Activated CD4-positive, alpha-beta memory T cell treated with anti-CD3 and anti-CD28 coated beads, Interleukin-2, amount 10 ng/mL, durations not matched to agents 7 days and 5 days (primary cell): ENCODE measurements around the gene SV2C. TPM values are rescaled to one million over a fixed set of nuclear protein-coding genes. Genes with fewer than 3 reads are reported as not detected.
A peak's percentile ranks its signal among the peaks of the same experiment; 100 is the strongest.
"Not testable (repeated sequence)": the region's sequence is repeated elsewhere in the genome, so short reads cannot be mapped to it uniquely, and the experiment has no call there.

ENCODE experiments used
- CTCF ChIA-PET: fragments of 350-600 bp; sonication (Branson Sonifier 250); formaldehyde crosslinking; loops from one replicate; lab custom pipeline; 2021; ENCODE audit warnings: antibody characterized with exemption, inconsistent platforms; lab: Charles Lee
- POLR2A ChIA-PET: fragments of 350-600 bp; sonication (Branson Sonifier 250); formaldehyde crosslinking; loops from one replicate; lab custom pipeline; 2021; ENCODE audit warnings: antibody characterized with exemption; lab: Charles Lee
- DNase-seq: peaks from one replicate; pipeline ENCODE4 v3.0.0-alpha.2; 2020
- H3K27ac Mint-ChIP-seq: one replicate; pipeline ENCODE4 v1.8.0; 2021; ENCODE audit warnings: mild to moderate bottlenecking, mixed read lengths
- H3K27me3 Mint-ChIP-seq: one replicate; pipeline ENCODE4 v1.8.0; 2021; ENCODE audit warnings: mixed read lengths
- H3K36me3 Mint-ChIP-seq: one replicate; pipeline ENCODE4 v1.8.0; 2021; ENCODE audit warnings: low read depth, mixed read lengths
- H3K4me1 Mint-ChIP-seq: one replicate; pipeline ENCODE4 v1.8.0; 2021; ENCODE audit warnings: mixed read lengths
- H3K4me3 Mint-ChIP-seq: one replicate; pipeline ENCODE4 v1.8.0; 2021; ENCODE audit warnings: mild to moderate bottlenecking, mixed read lengths
- H3K9me3 Mint-ChIP-seq: one replicate; pipeline ENCODE4 v1.8.0; 2021; ENCODE audit warnings: mixed read lengths
- total RNA-seq, 2 experiments: library from RNA; stranded (reverse); gene quantifications; one replicate each; pipeline ENCODE4 v1.2.3, GENCODE V29; 2021

SV2C gene
- total RNA-seq, 2 experiments from 2014 or later = 0.28 to 0.33 TPM

GRCh38 chr5:76332102-76332501 is 248.9 kb downstream of the SV2C start:
- peaks cover 3% of the 10 kb centered on the region for H3K9me3 Mint-ChIP-seq
- peak overlapping the region; percentile 95 for H3K27ac Mint-ChIP-seq
- CTCF ChIA-PET = interaction anchor here (0.7 to 3.1 kb wide), 9 partner anchors 10 to 407 kb away, joined by 3 to 26 read pairs (median 7); partner anchors contain the start of gene IQGAP2
- no peak overlapping the region for H3K4me3 Mint-ChIP-seq
- peaks cover 68% of the 10 kb centered on the region for H3K4me1 Mint-ChIP-seq
- H3K27me3 Mint-ChIP-seq = no peaks in the 10 kb centered on the region
- H3K36me3 Mint-ChIP-seq = peaks cover 6% of the 10 kb centered on the region
- DNase-seq = no peak
- POLR2A ChIA-PET = interaction anchor here (1.0 to 9.5 kb wide), 9 partner anchors 10 to 216 kb away, joined by 3 to 209 read pairs (median 6); partner anchors contain the start of gene IQGAP2

GRCh38 chr5:76332611-76333205 is 249.5 kb downstream of the SV2C start:
- peaks cover 68% of the 10 kb centered on the region for H3K4me1 Mint-ChIP-seq
- no peak overlapping the region for H3K4me3 Mint-ChIP-seq
- ChIA-PET CTCF (interaction anchor here (0.7 to 3.1 kb wide), 7 partner anchors 11 to 406 kb away, joined by 3 to 26 read pairs (median 9); partner anchors contain the start of gene IQGAP2), POLR2A (interaction anchor here (1.9 to 9.5 kb wide), 5 partner anchors 12 to 215 kb away, joined by 6 to 209 read pairs (median 17); partner anchors contain the start of gene IQGAP2)
- H3K27me3 Mint-ChIP-seq = no peaks in the 10 kb centered on the region
- peaks cover 3% of the 10 kb centered on the region for H3K9me3 Mint-ChIP-seq
- peaks cover 9% of the 10 kb centered on the region for H3K36me3 Mint-ChIP-seq
- DNase-seq = no peak
- peak overlapping the region; percentile 62 for H3K27ac Mint-ChIP-seq

- POLR2A ChIA-PET = interaction anchor here (2.0 kb wide), 1 partner anchor 8 kb away, joined by 8 read pairs; no protein-coding TSS in a partner anchor
- peaks cover 67% of the 10 kb centered on the region for H3K4me1 Mint-ChIP-seq
- H3K27ac Mint-ChIP-seq = no peak overlapping the region
Observed at GRCh38 chr5:76333571-76333970, 250.4 kb downstream of the SV2C start.

GRCh38 chr5:76334574-76334973 is 251.4 kb downstream of the SV2C start:
- Mint-ChIP-seq H3K9me3 (peaks cover 3% of the 10 kb centered on the region), H3K27me3 (no peaks in the 10 kb centered on the region), H3K4me3 (no peak overlapping the region), H3K27ac (no peak overlapping the region), H3K36me3 (peaks cover 9% of the 10 kb centered on the region), H3K4me1 (peaks cover 58% of the 10 kb centered on the region)
- POLR2A ChIA-PET = interaction anchor here (2.0 kb wide), 1 partner anchor 9 kb away, joined by 8 read pairs; no protein-coding TSS in a partner anchor
- CTCF ChIA-PET = interaction anchor here (1.0 to 1.3 kb wide), 2 partner anchors 25 to 209 kb away, joined by 3 read pairs; no protein-coding TSS in a partner anchor
- no peak for DNase-seq

More at GRCh38 chr5:76333571-76333970, 250.4 kb downstream of the SV2C start:
- no peaks in the 10 kb centered on the region for H3K27me3 Mint-ChIP-seq
- CTCF ChIA-PET = no interaction called here
- H3K9me3 Mint-ChIP-seq = peaks cover 3% of the 10 kb centered on the region
- DNase-seq = no peak
- no peak overlapping the region for H3K4me3 Mint-ChIP-seq
- peaks cover 9% of the 10 kb centered on the region for H3K36me3 Mint-ChIP-seq

GRCh38 chr5:76335451-76335850 is 252.3 kb downstream of the SV2C start:
- H3K27ac Mint-ChIP-seq, H3K27me3 Mint-ChIP-seq, H3K9me3 Mint-ChIP-seq, H3K4me3 Mint-ChIP-seq, DNase-seq, H3K36me3 Mint-ChIP-seq: not testable (repeated sequence)
- POLR2A ChIA-PET = interaction anchor here (2.0 kb wide), 1 partner anchor 10 kb away, joined by 8 read pairs; no protein-coding TSS in a partner anchor
- CTCF ChIA-PET = interaction anchor here (1.0 to 1.3 kb wide), 2 partner anchors 26 to 208 kb away, joined by 3 read pairs; no protein-coding TSS in a partner anchor
- peaks cover 52% of the 10 kb centered on the region for H3K4me1 Mint-ChIP-seq

GRCh38 chr5:76336253-76336809 is 253.1 kb downstream of the SV2C start:
- H3K27me3 Mint-ChIP-seq, CTCF ChIA-PET, POLR2A ChIA-PET, H3K4me3 Mint-ChIP-seq, H3K27ac Mint-ChIP-seq, DNase-seq, H3K9me3 Mint-ChIP-seq, H3K36me3 Mint-ChIP-seq: not testable (repeated sequence)
- H3K4me1 Mint-ChIP-seq = peaks cover 45% of the 10 kb centered on the region

- CTCF ChIA-PET = interaction anchor here (0.8 to 1.2 kb wide), 2 partner anchors 66 to 244 kb away, joined by 3 to 8 read pairs; no protein-coding TSS in a partner anchor
- Mint-ChIP-seq H3K4me3 (no peak overlapping the region), H3K27me3 (no peaks in the 10 kb centered on the region), H3K4me1 (peaks cover 43% of the 10 kb centered on the region), H3K36me3 (peaks cover 12% of the 10 kb centered on the region), H3K9me3 (peaks cover 3% of the 10 kb centered on the region), H3K27ac (no peak overlapping the region)
- DNase-seq = peak; percentile 51
- POLR2A ChIA-PET = interaction anchor here (0.7 to 1.0 kb wide), 2 partner anchors 64 to 66 kb away, joined by 3 read pairs; partner anchors contain the start of gene IQGAP2
Observed at GRCh38 chr5:76337953-76338451, 254.8 kb downstream of the SV2C start.

GRCh38 chr5:76339919-76340318 is 256.7 kb downstream of the SV2C start:
- Mint-ChIP-seq H3K27ac (no peak overlapping the region), H3K27me3 (no peaks in the 10 kb centered on the region), H3K36me3 (peaks cover 11% of the 10 kb centered on the region), H3K4me1 (peaks cover 34% of the 10 kb centered on the region), H3K9me3 (peaks cover 3% of the 10 kb centered on the region), H3K4me3 (no peak overlapping the region)
- ChIA-PET CTCF (interaction anchor here (1.6 kb wide), 1 partner anchor 9 kb away, joined by 6 read pairs; no protein-coding TSS in a partner anchor), POLR2A (no interaction called here)
- no peak for DNase-seq

- no peak overlapping the region for H3K4me3 Mint-ChIP-seq
- peaks cover 6% of the 10 kb centered on the region for H3K36me3 Mint-ChIP-seq
- POLR2A ChIA-PET = interaction anchor here (0.9 to 1.0 kb wide), 3 partner anchors 15 to 63 kb away, joined by 3 read pairs; no protein-coding TSS in a partner anchor
- CTCF ChIA-PET = interaction anchor here (0.8 kb wide), 1 partner anchor 32 kb away, joined by 3 read pairs; no protein-coding TSS in a partner anchor
- no peak for DNase-seq
- H3K9me3 Mint-ChIP-seq = no peaks in the 10 kb centered on the region
- peak overlapping the region; percentile 32 for H3K27ac Mint-ChIP-seq
- H3K27me3 Mint-ChIP-seq = no peaks in the 10 kb centered on the region
- H3K4me1 Mint-ChIP-seq = peaks cover 32% of the 10 kb centered on the region
Observed at GRCh38 chr5:76341651-76342334, 258.6 kb downstream of the SV2C start.

GRCh38 chr5:76342474-76342873 is 259.3 kb downstream of the SV2C start:
- H3K9me3 Mint-ChIP-seq = no peaks in the 10 kb centered on the region
- H3K27ac Mint-ChIP-seq = no peak overlapping the region
- no peak for DNase-seq
- peaks cover 3% of the 10 kb centered on the region for H3K36me3 Mint-ChIP-seq
- peaks cover 27% of the 10 kb centered on the region for H3K4me1 Mint-ChIP-seq
- ChIA-PET POLR2A (interaction anchor here (0.9 to 1.0 kb wide), 2 partner anchors 55 to 62 kb away, joined by 3 read pairs; no protein-coding TSS in a partner anchor), CTCF (no interaction called here)
- no peak overlapping the region for H3K4me3 Mint-ChIP-seq
- no peaks in the 10 kb centered on the region for H3K27me3 Mint-ChIP-seq

- Mint-ChIP-seq H3K36me3 (peaks cover 3% of the 10 kb centered on the region), H3K27ac (no peak overlapping the region), H3K4me3 (no peak overlapping the region), H3K9me3 (peaks cover 1% of the 10 kb centered on the region), H3K27me3 (no peaks in the 10 kb centered on the region), H3K4me1 (peaks cover 17% of the 10 kb centered on the region)
- POLR2A ChIA-PET = interaction anchor here (2.3 kb wide), 1 partner anchor 14 kb away, joined by 6 read pairs; no protein-coding TSS in a partner anchor
- DNase-seq = no peak
- CTCF ChIA-PET = no interaction called here
Observed at GRCh38 chr5:76345582-76345981, 262.4 kb downstream of the SV2C start.

- peaks cover 1% of the 10 kb centered on the region for H3K9me3 Mint-ChIP-seq
- no peak for DNase-seq
- no peaks in the 10 kb centered on the region for H3K36me3 Mint-ChIP-seq
- H3K27ac Mint-ChIP-seq = no peak overlapping the region
- no peaks in the 10 kb centered on the region for H3K27me3 Mint-ChIP-seq
- peaks cover 2% of the 10 kb centered on the region for H3K4me1 Mint-ChIP-seq
- CTCF ChIA-PET = interaction anchor here (0.7 to 1.2 kb wide), 2 partner anchors 188 to 232 kb away, joined by 3 to 4 read pairs; no protein-coding TSS in a partner anchor
- H3K4me3 Mint-ChIP-seq = no peak overlapping the region
- POLR2A ChIA-PET = interaction anchor here (1.0 to 1.2 kb wide), 2 partner anchors 20 to 82 kb away, joined by 3 read pairs; no protein-coding TSS in a partner anchor
Observed at GRCh38 chr5:76351176-76351575, 268.0 kb downstream of the SV2C start.
